Measurements from ENCODE around the gene ANKLE1. TPM values are rescaled to one million over a fixed set of nuclear protein-coding genes. Genes with fewer than 3 reads are reported as not detected.

Gene ANKLE1
- total and polyA plus RNA-seq, 10 of the 15 experiments (the other 5 are each of a cell fraction or from before 2014, with no cell fraction given), result 2.2 to 17.9 (median 10.9) TPM

- TF ChIP-seq, protein P1, sequence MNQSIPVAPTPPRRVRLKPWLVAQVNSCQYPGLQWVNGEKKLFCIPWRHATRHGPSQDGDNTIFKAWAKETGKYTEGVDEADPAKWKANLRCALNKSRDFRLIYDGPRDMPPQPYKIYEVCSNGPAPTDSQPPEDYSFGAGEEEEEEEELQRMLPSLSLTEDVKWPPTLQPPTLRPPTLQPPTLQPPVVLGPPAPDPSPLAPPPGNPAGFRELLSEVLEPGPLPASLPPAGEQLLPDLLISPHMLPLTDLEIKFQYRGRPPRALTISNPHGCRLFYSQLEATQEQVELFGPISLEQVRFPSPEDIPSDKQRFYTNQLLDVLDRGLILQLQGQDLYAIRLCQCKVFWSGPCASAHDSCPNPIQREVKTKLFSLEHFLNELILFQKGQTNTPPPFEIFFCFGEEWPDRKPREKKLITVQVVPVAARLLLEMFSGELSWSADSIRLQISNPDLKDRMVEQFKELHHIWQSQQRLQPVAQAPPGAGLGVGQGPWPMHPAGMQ (IDR thresholded peaks at IDR 0.05; ENCODE audit: borderline replicate concordance), result no peak
- TF ChIP-seq, protein P2, sequence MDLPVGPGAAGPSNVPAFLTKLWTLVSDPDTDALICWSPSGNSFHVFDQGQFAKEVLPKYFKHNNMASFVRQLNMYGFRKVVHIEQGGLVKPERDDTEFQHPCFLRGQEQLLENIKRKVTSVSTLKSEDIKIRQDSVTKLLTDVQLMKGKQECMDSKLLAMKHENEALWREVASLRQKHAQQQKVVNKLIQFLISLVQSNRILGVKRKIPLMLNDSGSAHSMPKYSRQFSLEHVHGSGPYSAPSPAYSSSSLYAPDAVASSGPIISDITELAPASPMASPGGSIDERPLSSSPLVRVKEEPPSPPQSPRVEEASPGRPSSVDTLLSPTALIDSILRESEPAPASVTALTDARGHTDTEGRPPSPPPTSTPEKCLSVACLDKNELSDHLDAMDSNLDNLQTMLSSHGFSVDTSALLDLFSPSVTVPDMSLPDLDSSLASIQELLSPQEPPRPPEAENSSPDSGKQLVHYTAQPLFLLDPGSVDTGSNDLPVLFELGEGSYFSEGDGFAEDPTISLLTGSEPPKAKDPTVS (IDR thresholded peaks at IDR 0.05; ENCODE audit: low read depth, low read length), result no peak
These were observed 906 bp downstream of the ANKLE1 start (continued) for GRCh38 chr19:17282488-17283125.

- TF ChIP-seq TARDBP (IDR thresholded peaks at IDR 0.05; ENCODE audit: borderline replicate concordance), result no peak
- TF ChIP-seq IKZF2 (IDR thresholded peaks at IDR 0.05), result no peak
- no peak for TF ChIP-seq NFXL1 (IDR thresholded peaks at IDR 0.05; ENCODE audit: borderline replicate concordance)
- TF ChIP-seq MXI1 (IDR thresholded peaks at IDR 0.05; ENCODE audit: low read depth, low read length), result no peak
- ChIA-PET POLR2A (interaction anchor here (0.6 kb wide), 1 partner anchor 16 kb away, joined by 4 read pairs; no protein-coding TSS in a partner anchor), SMC1A (ENCODE audit: uncharacterized antibody, unreplicated experiment) (interaction anchor here (0.5 to 6.5 kb wide), 6 partner anchors 18 to 572 kb away, joined by 3 to 43 read pairs (median 4); partner anchors contain the start of genes BABAM1 and USHBP1), RAD21 (ENCODE audit: unreplicated experiment) (interaction anchor here (0.6 to 4.3 kb wide), 7 partner anchors 17 to 569 kb away, joined by 3 to 22 read pairs (median 4); partner anchors contain the start of genes BABAM1 and DDA1), CTCF (interaction anchor here (0.6 to 6.9 kb wide), 10 partner anchors 9 to 567 kb away, joined by 3 to 120 read pairs (median 6); partner anchors contain the start of genes BABAM1 and USHBP1)
- in situ Hi-C loops (cut with MboI), result no loop called here
- H3K9me3 ChIP-seq (replicated peaks; ENCODE audit: control insufficient read depth, insufficient read depth, low read length), result no peaks in the 10 kb centered on the region
- H3K4me2 ChIP-seq (ENCODE audit: control insufficient read depth, insufficient read depth), result no peak overlapping the region
- no peak overlapping the region for H2AFZ ChIP-seq (ENCODE audit: control insufficient read depth, low read depth, low read length)
- no peak for DNase-seq (ENCODE audit: low read depth, low spot score)
- H3K27ac ChIP-seq (ENCODE audit: control insufficient read depth, insufficient read depth), result no peak overlapping the region
- no peaks in the 10 kb centered on the region for H4K20me1 ChIP-seq (ENCODE audit: control insufficient read depth, insufficient read depth)
- 86% methylated on average over 7 of the region's 7 CpGs for WGBS (ENCODE audit: insufficient coverage, insufficient replicate concordance, low lambda C conversion rate, missing lambda C conversion rate)
- no peaks in the 10 kb centered on the region; the same call in 1 of the 2 replicates for H3K79me2 ChIP-seq (ENCODE audit: control insufficient read depth, insufficient read depth, low read length)
- H3K4me1 ChIP-seq (ENCODE audit: control insufficient read depth, insufficient read depth, low read length), result peaks cover 9% of the 10 kb centered on the region
- H3K36me3 ChIP-seq (ENCODE audit: control insufficient read depth in 2 of 2, insufficient read depth in 2 of 2, low read length in 1 of 2), result peaks cover 0 to 7% of the 10 kb centered on the region in 2 experiments; a peak in 2 of 4 replicates
- H3K27me3 ChIP-seq (replicated peaks in 1 of 2; ENCODE audit: control insufficient read depth in 2 of 2, insufficient read depth in 2 of 2, low read length in 1 of 2), result no peaks in the 10 kb centered on the region
- no peak overlapping the region for H3K9ac ChIP-seq (ENCODE audit: control insufficient read depth, insufficient read depth, low read length)
- H3K4me3 ChIP-seq, result no peak overlapping the region
- BruUV-seq (replicated peaks), result no TSS peak
- no peak for FAIRE-seq
- intact Hi-C loops (cut with micrococcal nuclease; ENCODE audit: unreplicated experiment), result loop anchor here (2.0 kb wide), 1 partner anchor 17 kb away; the partner anchor contains the start of gene BABAM1
- no peak for ATAC-seq
These were observed 1.8 kb downstream of the ANKLE1 start for GRCh38 chr19:17283504-17283996.

Measured in GM12878 (cell line).